Adrenal gland (tissue), 12 donors: ENCODE measurements around the gene DCHS2. TPM values are rescaled to one million over a fixed set of nuclear protein-coding genes. Genes with fewer than 3 reads are reported as not detected.

ENCODE experiments used
- DNase-seq, 7 donors: peaks; one replicate each; pipeline ENCODE4 v3.0.0-alpha.2; 2019 to 2020
- H3K27ac ChIP-seq, 5 donors: fragments of 200-600 bp; sonication (generic) in 4 of 5; 1 replicate in 3 of 5; 2 replicates in 2 of 5; pipeline versions ENCODE4 v1.5.1 to v1.8.0; 2016 to 2020; ENCODE audit warnings: mild to moderate bottlenecking in 1 of 5
- H3K27me3 ChIP-seq: fragments of 200-600 bp; 2 replicates; pipeline ENCODE4 v1.8.0; 2021
- H3K36me3 ChIP-seq, 2 donors: fragments of 200-600 bp; replicated peaks in 1 of 2; 1 replicate in 1 of 2; 2 replicates in 1 of 2; pipeline versions ENCODE4 v1.5.1 to v1.8.0; 2018 to 2022
- H3K4me1 ChIP-seq, 2 donors: fragments of 200-600 bp; replicated peaks in 1 of 2; 1 replicate in 1 of 2; 2 replicates in 1 of 2; pipeline versions ENCODE4 v1.5.1 to v1.8.0; 2018 to 2021
- H3K4me3 ChIP-seq, 4 donors: fragments of 200-600 bp; sonication (generic) in 3 of 4; one replicate each; pipeline ENCODE4 v1.5.1; 2016 to 2018
- H3K9me3 ChIP-seq, 3 donors: fragments of 200-600 bp; sonication (generic) in 1 of 3; replicated peaks in 1 of 3; 1 replicate in 2 of 3; 2 replicates in 1 of 3; pipeline versions ENCODE4 v1.5.1 to v1.8.0; 2016 to 2021
- POLR2A ChIP-seq, 2 donors: fragments of 450-650 bp; IDR thresholded peaks; one replicate each; pipeline ENCODE4 v1.6.1; 2017; ENCODE audit warnings: antibody characterized with exemption in 2 of 2, mild to moderate bottlenecking in 2 of 2, moderate library complexity in 1 of 2
- WGBS, 4 donors: extraction: QIAGEN DNeasy Blood & Tissue Kit in 2 of 4; methylation state at CpG; one replicate each; pipeline versions ENCODE4 v1.1.5 to v1.1.7; 2013 to 2017; 5-methylcytosine and 5-hydroxymethylcytosine counted together
- intact Hi-C, 2 donors: fragments of 100-400 bp; cut with DNase I; formaldehyde crosslinking; loops; one replicate each; pipeline versions ENCODE4 v1.14.1 to v1.15.0; 2022 to 2023
- polyA plus RNA-seq, 3 donors: library from polyadenylated mRNA; stranded (reverse); fragments of 200-250 nt in 2 of 3; fragments of 350-450 nt in 1 of 3; fragmentation: Illumina TruSeq in 1 of 3; extraction: RNeasy Lipid Tissue Mini Kit (QIAGEN cat#74804) in 1 of 3; gene quantifications; one replicate each; pipeline ENCODE4 v1.2.3, GENCODE V29; 2013 to 2014
- total RNA-seq, 9 donors: library from RNA; depleted of rRNA in 4 of 9; stranded (reverse); fragments of >200 nt in 4 of 9; fragments of 120-200 nt in 1 of 9; fragmentation: NEBNext Ultra II Directional in 1 of 9; extraction: Animal tissue kit (Norgen Biotek cat#: 25700) in 1 of 9; gene quantifications; one replicate each; pipeline versions ENCODE4 v1.1.0 to v1.2.4, GENCODE V29; 2013 to 2023
- TF ChIP-seq, protein P1 (sequence below), 6 experiments: fragments of 450-650 bp in 4 of 6; fragments of 200-600 bp in 2 of 6; sonication (generic) in 1 of 6; IDR thresholded peaks; 1 replicate in 5 of 6; 2 replicates in 1 of 6; pipeline versions ENCODE4 v1.5.1 to v1.8.0; 2016 to 2021; ENCODE audit warnings: antibody characterized with exemption in 6 of 6, mild to moderate bottlenecking in 2 of 6, moderate library complexity in 1 of 6
- donor health status: healthy with polysubstance abuse.
- donor health status: Bipolar disorder and iron deficiency.
- donor health status: DM: yes; HTN: yes; CAD: no.
- donor health status: DM: no; HTN: no; CAD: no.
- donor health status: DM: no; HTN: no; CAD: no.
- donor health status: DM: yes; HTN: yes; CAD: no.

The DCHS2 gene
- total and polyA plus RNA-seq, 12 donors = 0.06 to 3.3 (median 0.78) TPM; not detected in 1

DNA sequence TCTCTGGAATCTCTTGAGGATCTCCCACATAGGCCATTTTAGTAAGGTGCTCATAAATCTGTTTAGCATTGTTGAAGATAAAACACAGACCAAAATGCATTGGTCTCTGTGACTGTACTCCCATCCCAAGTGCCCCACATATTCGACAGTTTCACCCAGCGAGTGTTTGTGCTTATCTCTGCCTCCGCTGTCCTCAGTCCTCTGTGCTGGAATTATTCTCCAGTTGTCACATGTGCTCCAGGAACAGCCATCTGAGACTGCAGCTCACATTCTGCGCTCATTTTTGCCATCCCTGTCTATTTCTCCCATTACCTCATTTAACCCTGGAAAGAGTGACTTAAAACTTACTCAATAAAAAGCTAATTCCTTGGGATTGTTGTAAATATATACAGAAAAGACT, 27.6 kb upstream of the DCHS2 start:
- no peaks in the 10 kb centered on the region for H3K4me1 ChIP-seq
- H3K36me3 ChIP-seq = no peaks in the 10 kb centered on the region
- TF ChIP-seq POLR2A (IDR thresholded peaks at IDR 0.05) = no peak
- H3K4me3 ChIP-seq = no peak overlapping the region
- DNase-seq = no peak
- H3K9me3 ChIP-seq = no peaks in the 10 kb centered on the region
- intact Hi-C loops = loop anchor here in 1 of 2 donors (10.0 kb wide), 1 partner anchor 124 kb away; no protein-coding TSS in a partner anchor
- H3K27me3 ChIP-seq = no peaks in the 10 kb centered on the region
- no peak overlapping the region for H3K27ac ChIP-seq
- WGBS, 4 donors = 59 to 67% (median 59%) methylated on average over 4 of the region's 4 CpGs

- Histone ChIP-seq H3K36me3 (no peaks in the 10 kb centered on the region), H3K4me1 (no peaks in the 10 kb centered on the region), H3K9me3 (no peaks in the 10 kb centered on the region), H3K4me3 (no peak overlapping the region), H3K27me3 (no peaks in the 10 kb centered on the region), H3K27ac (no peak overlapping the region)
- intact Hi-C loops = loop anchor here in 1 of 2 donors (10.0 kb wide), 1 partner anchor 123 kb away; no protein-coding TSS in a partner anchor
- DNase-seq = no peak
- 72 to 84% (median 76%) methylated on average over 4 of the region's 4 CpGs for WGBS, 4 donors
- TF ChIP-seq, protein P1, sequence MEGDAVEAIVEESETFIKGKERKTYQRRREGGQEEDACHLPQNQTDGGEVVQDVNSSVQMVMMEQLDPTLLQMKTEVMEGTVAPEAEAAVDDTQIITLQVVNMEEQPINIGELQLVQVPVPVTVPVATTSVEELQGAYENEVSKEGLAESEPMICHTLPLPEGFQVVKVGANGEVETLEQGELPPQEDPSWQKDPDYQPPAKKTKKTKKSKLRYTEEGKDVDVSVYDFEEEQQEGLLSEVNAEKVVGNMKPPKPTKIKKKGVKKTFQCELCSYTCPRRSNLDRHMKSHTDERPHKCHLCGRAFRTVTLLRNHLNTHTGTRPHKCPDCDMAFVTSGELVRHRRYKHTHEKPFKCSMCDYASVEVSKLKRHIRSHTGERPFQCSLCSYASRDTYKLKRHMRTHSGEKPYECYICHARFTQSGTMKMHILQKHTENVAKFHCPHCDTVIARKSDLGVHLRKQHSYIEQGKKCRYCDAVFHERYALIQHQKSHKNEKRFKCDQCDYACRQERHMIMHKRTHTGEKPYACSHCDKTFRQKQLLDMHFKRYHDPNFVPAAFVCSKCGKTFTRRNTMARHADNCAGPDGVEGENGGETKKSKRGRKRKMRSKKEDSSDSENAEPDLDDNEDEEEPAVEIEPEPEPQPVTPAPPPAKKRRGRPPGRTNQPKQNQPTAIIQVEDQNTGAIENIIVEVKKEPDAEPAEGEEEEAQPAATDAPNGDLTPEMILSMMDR (IDR thresholded peaks at IDR 0.05) = no peak
- TF ChIP-seq POLR2A (IDR thresholded peaks at IDR 0.05) = no peak
Observed at GRCh38 chr4:154517591-154517990, 26.0 kb upstream of the DCHS2 start.

GRCh38 chr4:154516318-154517029, 24.9 kb upstream of the DCHS2 start:
- no peaks in the 10 kb centered on the region for H3K27me3 ChIP-seq
- intact Hi-C loops = loop anchor here in 1 of 2 donors (10.0 kb wide), 1 partner anchor 122 kb away; no protein-coding TSS in a partner anchor
- TF ChIP-seq POLR2A (IDR thresholded peaks at IDR 0.05) = no peak
- TF ChIP-seq, protein P1 (IDR thresholded peaks at IDR 0.05) = no peak
- 5 to 25% (median 17%) methylated on average over 1 of the region's 1 CpG for WGBS, 4 donors
- no peaks in the 10 kb centered on the region for H3K36me3 ChIP-seq
- H3K4me1 ChIP-seq = no peaks in the 10 kb centered on the region
- DNase-seq = no peak
- no peaks in the 10 kb centered on the region for H3K9me3 ChIP-seq
- no peak overlapping the region for H3K27ac ChIP-seq
- no peak overlapping the region for H3K4me3 ChIP-seq

GRCh38 chr4:154511981-154512380, 20.4 kb upstream of the DCHS2 start:
- intact Hi-C loops = loop anchor here in 1 of 2 donors (10.0 kb wide), 1 partner anchor 117 kb away; no protein-coding TSS in a partner anchor
- H3K36me3 ChIP-seq = no peaks in the 10 kb centered on the region
- H3K27ac ChIP-seq = no peak overlapping the region
- WGBS, 4 donors = 44 to 68% (median 53%) methylated on average over 4 of the region's 4 CpGs
- H3K27me3 ChIP-seq = no peaks in the 10 kb centered on the region
- H3K9me3 ChIP-seq = no peaks in the 10 kb centered on the region
- no peak overlapping the region for H3K4me3 ChIP-seq
- DNase-seq = no peak
- no peaks in the 10 kb centered on the region for H3K4me1 ChIP-seq
- TF ChIP-seq, protein P1 (IDR thresholded peaks at IDR 0.05) = no peak
- no peak for TF ChIP-seq POLR2A (IDR thresholded peaks at IDR 0.05)
